VCaP (cell line): Measurements from ENCODE around the gene GRK7.
"Not testable (repeated sequence)": the region's sequence is repeated elsewhere in the genome, so short reads cannot be mapped to it uniquely, and the experiment has no call there.

Source experiments
- H3K27ac ChIP-seq: fragments of 450-650 bp; 2 replicates; pipeline ENCODE4 v1.5.1; 2017
- TF ChIP-seq, protein P1 (sequence below): fragments of 450-650 bp; conservative IDR thresholded peaks from 2 replicates; pipeline ENCODE4 v1.5.1; 2017; ENCODE audit warnings: mild to moderate bottlenecking, moderate library complexity

The GRK7 gene

DNA sequence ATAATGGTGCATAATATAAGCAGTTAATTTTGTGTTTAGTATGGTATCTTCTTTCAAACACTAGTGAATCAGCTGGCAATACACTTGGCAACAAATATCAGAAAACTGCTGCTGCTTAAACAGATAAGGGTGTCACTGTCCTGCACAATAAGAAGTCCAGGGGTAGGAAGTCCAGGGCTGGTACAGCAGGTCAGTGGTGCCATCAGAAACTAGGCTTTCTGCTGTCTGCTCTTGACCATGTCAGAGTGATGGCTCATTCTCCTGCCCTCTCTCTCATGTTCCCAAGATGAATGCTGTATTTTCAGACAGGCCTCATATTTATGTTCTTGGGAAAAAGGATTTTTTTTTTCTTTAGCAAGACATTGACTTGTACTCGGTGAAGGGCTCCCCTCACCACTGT is 9.2 kb upstream of the GRK7 start:
- TF ChIP-seq, protein P1, sequence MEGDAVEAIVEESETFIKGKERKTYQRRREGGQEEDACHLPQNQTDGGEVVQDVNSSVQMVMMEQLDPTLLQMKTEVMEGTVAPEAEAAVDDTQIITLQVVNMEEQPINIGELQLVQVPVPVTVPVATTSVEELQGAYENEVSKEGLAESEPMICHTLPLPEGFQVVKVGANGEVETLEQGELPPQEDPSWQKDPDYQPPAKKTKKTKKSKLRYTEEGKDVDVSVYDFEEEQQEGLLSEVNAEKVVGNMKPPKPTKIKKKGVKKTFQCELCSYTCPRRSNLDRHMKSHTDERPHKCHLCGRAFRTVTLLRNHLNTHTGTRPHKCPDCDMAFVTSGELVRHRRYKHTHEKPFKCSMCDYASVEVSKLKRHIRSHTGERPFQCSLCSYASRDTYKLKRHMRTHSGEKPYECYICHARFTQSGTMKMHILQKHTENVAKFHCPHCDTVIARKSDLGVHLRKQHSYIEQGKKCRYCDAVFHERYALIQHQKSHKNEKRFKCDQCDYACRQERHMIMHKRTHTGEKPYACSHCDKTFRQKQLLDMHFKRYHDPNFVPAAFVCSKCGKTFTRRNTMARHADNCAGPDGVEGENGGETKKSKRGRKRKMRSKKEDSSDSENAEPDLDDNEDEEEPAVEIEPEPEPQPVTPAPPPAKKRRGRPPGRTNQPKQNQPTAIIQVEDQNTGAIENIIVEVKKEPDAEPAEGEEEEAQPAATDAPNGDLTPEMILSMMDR, result no peak
- H3K27ac ChIP-seq, result no peak overlapping the region

DNA sequence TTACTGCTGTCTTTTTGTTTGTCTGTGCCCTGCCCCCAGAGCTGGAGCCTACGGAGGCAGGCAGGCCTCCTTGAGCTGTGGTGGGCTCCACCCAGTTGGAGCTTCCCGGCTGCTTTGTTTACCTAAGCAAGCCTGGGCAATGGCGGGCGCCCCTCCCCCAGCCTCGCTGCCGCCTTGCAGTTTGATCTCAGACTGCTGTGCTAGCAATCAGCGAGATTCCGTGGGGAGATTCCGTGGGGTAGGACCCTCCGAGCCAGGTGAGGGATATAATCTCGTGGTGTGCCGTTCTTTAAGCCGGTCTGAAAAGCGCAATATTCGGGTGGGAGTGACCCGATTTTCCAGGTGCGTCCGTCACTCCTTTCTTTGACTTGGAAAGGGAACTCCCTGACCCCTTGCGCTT is 656 bp upstream of the GRK7 start:
- not testable (repeated sequence) for H3K27ac ChIP-seq

DNA sequence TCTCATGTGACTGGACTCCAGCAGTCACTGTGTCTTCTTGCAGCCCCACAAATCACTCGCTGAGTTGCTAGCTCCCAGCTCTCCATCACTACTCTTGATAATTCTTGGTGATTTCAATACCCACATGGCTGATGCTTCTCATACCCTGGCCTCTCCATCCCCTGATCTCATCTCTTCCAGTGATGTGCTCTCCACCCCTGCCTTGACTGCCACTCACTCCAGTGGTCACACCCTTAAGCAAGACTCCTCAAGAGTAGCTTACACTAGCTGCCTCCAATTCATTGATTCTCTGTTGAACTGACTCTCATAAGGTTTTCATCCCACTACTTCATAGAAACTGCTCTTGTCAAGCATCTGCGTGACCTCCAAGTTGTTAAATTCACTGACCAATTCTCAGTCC is 837 bp downstream of the GRK7 start:
- H3K27ac ChIP-seq, result no peak overlapping the region
- TF ChIP-seq, protein P1, result no peak

DNA sequence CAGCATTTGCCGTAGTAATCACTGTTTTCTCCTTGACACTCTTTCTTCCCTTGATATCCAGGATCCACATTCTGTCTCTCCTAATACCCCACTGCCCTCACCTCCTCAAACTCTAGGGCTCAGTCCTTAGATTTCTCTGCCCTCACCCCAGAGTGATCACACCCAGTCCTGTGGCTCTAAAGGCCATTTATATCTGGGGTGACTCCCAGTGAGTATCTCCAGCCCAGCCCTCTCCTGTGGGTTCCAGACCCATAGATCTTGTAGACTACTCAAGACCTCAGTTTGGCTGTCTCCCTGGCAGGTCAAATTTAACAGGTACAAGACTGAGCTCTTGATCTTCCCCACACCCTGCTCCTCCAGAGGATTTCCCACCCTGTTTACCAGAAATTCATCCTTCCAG is 1.3 kb downstream of the GRK7 start:
- no peak overlapping the region for H3K27ac ChIP-seq
- TF ChIP-seq, protein P1, result no peak

DNA sequence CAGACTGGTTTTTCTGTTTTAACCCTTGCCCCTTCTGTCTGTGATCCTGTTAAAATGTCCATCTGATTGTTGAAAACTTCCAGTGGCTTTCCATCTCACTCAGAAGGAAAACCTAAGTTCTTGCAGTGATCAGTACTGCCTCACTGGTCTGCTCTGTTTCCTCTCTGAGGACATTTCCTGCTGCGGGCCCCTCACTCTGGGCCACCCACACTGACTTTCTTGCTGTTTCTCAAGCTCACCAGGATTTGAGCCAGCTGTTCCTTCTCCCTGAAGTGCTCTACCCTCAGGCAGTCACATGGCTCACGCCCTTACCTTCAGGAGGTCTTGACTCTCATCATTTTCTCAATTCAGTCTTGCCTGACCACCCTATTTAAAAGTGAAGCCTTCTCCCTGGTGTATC is 1.8 kb downstream of the GRK7 start:
- TF ChIP-seq, protein P1, result no peak
- no peak overlapping the region for H3K27ac ChIP-seq

DNA sequence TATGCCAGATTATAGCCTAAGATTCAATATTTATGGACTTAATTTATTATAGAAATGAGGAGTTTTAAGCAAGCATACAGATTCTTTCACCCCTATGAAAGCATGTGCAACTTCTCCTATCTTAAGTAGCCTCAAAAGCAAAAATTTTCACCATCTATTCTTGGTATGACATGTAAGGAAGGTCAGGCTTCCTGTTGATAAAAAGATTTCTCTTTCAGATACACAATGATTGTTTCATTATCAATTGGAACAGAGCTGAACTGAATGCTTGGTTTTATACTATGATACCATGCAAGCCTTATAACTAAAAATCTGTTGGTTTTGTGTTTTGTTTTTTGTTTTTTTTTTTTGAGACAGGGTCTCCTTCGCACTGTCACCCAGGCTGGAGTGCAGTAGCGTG is 3.9 kb downstream of the GRK7 start:
- TF ChIP-seq, protein P1, result no peak
- H3K27ac ChIP-seq, result no peak overlapping the region

DNA sequence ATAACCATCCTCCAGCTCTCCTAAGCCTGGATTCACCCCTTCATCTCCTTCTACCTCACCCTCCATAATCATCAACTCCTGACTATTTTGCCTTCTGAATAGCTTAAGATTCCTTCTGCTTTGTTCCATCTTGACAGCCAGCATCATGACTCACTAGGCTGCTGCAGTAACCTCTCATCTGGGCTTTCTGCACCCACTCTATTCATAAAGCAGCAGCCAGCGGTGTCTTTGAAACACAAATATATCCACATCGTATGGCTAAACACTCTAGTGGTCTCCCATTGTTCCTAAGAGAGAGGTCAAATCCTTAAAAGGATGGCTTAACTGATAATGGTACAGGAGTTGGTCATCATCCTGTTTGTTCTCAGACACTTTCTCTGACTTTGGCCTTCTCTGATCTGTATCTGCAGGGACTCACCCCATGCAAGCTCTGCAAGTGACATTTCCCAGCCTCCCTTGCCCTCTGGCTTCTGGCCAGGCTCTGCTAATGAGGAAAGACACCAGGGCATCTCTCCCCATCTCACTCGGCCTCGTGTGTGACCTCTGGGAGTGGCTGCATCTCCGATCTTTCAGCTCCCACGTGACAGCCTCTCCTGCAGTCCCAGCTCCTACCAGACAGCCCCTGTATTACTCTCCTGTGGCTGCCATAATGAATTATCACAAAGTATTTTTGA is 6.2 kb downstream of the GRK7 start:
- TF ChIP-seq, protein P1, result no peak

DNA sequence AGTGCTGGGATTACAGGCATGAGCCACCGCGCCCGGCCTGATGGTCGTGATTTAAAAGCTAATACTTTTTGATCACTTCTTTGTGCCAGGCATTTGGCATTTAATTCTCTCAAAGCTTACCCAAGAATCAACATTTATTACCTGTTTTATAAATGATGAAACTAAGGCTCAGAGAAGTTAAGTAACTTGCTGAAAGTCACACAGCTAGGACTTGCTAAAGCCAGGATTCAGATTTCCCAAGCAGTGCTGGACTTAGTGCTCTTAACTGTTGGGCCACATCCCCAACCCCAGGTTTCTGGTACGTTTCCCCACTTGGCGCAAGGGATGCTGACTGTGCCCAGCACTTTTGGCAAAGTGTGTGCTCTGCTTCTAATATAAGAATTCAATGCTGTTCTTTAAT is 10.5 kb downstream of the GRK7 start:
- no peak overlapping the region for H3K27ac ChIP-seq
- TF ChIP-seq, protein P1, result no peak

More for the DNA sequence above, 6.2 kb downstream of the GRK7 start:
- no peak overlapping the region for H3K27ac ChIP-seq
